Adipocyte (in vitro differentiated cells): Measurements from ENCODE around the gene ORMDL3.

Source experiments
- DNase-seq: peaks from one replicate; pipeline ENCODE4 v3.0.0-alpha.2; 2015; ENCODE audit warnings: low read depth
- H3K27me3 ChIP-seq: replicated peaks from 2 replicates; pipeline ENCODE4 v1.7.0; 2013; ENCODE audit warnings: mild to moderate bottlenecking, low read length, moderate library complexity; ENCODE audit not compliant: control insufficient read depth, insufficient read depth
- H3K36me3 ChIP-seq: 2 replicates; pipeline ENCODE4 v1.7.0; 2013; ENCODE audit warnings: low read length, mild to moderate bottlenecking, moderate library complexity; ENCODE audit not compliant: control insufficient read depth, insufficient read depth, severe bottlenecking
- H3K4me1 ChIP-seq: 2 replicates; pipeline ENCODE4 v1.7.0; 2013; ENCODE audit warnings: mild to moderate bottlenecking, low read length, moderate library complexity; ENCODE audit not compliant: control insufficient read depth, insufficient read depth
- H3K4me3 ChIP-seq: 2 replicates; pipeline ENCODE4 v1.7.0; 2013; ENCODE audit warnings: mild to moderate bottlenecking, low read length, moderate library complexity
- H3K9ac ChIP-seq: 2 replicates; pipeline ENCODE4 v1.7.0; 2013; ENCODE audit warnings: mild to moderate bottlenecking, low read length, moderate library complexity
- H3K9me3 ChIP-seq: 2 replicates; pipeline ENCODE4 v1.7.0; 2013; ENCODE audit warnings: mild to moderate bottlenecking, low read length, moderate library complexity; ENCODE audit not compliant: control insufficient read depth

ORMDL3 gene, protein sequence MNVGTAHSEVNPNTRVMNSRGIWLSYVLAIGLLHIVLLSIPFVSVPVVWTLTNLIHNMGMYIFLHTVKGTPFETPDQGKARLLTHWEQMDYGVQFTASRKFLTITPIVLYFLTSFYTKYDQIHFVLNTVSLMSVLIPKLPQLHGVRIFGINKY

GRCh38 chr17:39927101-39927928, at the start of gene ORMDL3, which contains the start of gene LRRC3C:
ORMDL3 (minus strand) TSS chr17:39927601; CDS start chr17:39924203, 3,398 bp downstream.
LRRC3C (plus strand) TSS chr17:39927732; CDS start chr17:39941524, 13,792 bp downstream.
- Histone ChIP-seq H3K36me3 (peaks cover 18% of the 10 kb centered on the region), H3K9ac (peak within 1 kb of the TSS; percentile 89), H3K4me3 (peak within 1 kb of the TSS; percentile 94), H3K4me1 (peaks cover 65% of the 10 kb centered on the region), H3K27me3 (no peaks in the 10 kb centered on the region), H3K9me3 (no peaks in the 10 kb centered on the region)
- peak; percentile 98 for DNase-seq

DNA sequence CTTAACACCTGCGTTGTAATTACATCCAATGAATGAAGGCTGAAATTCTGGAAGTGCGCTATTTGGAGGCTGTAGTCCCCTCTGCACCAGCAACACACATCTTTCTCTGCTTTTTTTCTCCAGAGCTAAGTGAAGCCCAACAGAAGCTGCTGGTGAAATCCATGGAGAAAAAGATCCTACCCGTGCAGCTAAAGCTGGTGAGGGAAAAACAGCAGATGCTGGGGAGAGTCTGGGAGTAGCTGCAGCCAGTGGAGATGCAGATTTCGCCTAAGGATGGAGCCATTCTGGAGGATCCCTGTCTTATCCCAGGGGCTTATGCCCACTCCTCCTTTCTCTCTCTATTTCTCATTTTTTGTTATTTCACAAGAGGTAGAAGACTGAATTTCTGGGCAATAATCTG, 48.4 kb upstream of the ORMDL3 start:
- Histone ChIP-seq H3K36me3 (no peaks in the 10 kb centered on the region), H3K9ac (no peak overlapping the region), H3K9me3 (no peaks in the 10 kb centered on the region), H3K27me3 (no peaks in the 10 kb centered on the region), H3K4me3 (no peak overlapping the region), H3K4me1 (peaks cover 24% of the 10 kb centered on the region)
- DNase-seq = no peak

DNA sequence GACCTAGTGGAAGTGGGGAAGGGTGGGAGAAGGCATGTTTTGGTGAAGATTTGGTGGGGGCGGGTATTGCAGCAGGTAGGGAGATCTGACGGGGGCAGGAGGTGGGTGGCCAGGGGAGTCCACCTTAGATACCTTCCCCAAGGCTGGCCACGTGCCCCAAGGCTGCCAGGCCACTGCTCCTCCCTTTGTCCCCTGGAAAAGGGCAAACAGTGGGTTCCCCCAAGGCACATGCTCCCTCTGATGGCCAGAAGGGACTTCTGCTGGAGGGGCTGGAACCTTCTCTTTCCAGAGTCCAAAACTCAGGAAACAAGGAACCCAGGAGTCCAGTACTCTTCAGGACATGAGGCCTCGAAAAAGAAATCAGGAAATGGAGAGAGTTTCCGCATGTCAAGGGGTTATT, 47.0 kb upstream of the ORMDL3 start:
- no peak overlapping the region for H3K9ac ChIP-seq
- no peak overlapping the region for H3K4me3 ChIP-seq
- H3K27me3 ChIP-seq = no peaks in the 10 kb centered on the region
- H3K4me1 ChIP-seq = peaks cover 18% of the 10 kb centered on the region
- no peak for DNase-seq
- H3K9me3 ChIP-seq = no peaks in the 10 kb centered on the region
- no peaks in the 10 kb centered on the region for H3K36me3 ChIP-seq

DNA sequence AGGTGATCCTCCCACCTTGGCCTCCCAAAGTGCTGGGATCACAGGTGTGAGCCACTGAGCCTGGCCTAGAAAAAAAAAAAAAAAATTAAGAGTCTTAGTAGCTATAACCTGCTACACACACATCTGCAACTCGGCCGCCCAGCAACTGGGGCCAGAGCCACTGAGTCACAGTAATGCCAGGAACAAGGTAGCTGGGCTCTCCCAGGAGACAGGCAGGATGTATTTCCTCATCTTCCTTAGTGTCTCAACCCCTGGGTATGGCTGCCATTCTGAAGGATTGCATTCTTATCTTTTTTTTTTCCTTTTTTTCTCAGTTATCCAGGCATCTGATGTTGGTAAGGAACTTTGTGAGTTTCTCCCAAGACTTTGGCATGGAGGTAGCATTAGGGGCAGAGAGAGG, 46.1 kb upstream of the ORMDL3 start:
- no peak for DNase-seq
- H3K36me3 ChIP-seq = no peaks in the 10 kb centered on the region
- no peak overlapping the region for H3K9ac ChIP-seq
- H3K9me3 ChIP-seq = no peaks in the 10 kb centered on the region
- peaks cover 12% of the 10 kb centered on the region for H3K4me1 ChIP-seq
- H3K27me3 ChIP-seq = no peaks in the 10 kb centered on the region
- H3K4me3 ChIP-seq = no peak overlapping the region

GRCh38 chr17:39972271-39972670, 44.9 kb upstream of the ORMDL3 start:
- no peak for DNase-seq
- Histone ChIP-seq H3K27me3 (no peaks in the 10 kb centered on the region), H3K4me3 (no peak overlapping the region), H3K9ac (peak overlapping the region; percentile 14), H3K9me3 (no peaks in the 10 kb centered on the region), H3K36me3 (no peaks in the 10 kb centered on the region), H3K4me1 (peaks cover 12% of the 10 kb centered on the region)

DNA sequence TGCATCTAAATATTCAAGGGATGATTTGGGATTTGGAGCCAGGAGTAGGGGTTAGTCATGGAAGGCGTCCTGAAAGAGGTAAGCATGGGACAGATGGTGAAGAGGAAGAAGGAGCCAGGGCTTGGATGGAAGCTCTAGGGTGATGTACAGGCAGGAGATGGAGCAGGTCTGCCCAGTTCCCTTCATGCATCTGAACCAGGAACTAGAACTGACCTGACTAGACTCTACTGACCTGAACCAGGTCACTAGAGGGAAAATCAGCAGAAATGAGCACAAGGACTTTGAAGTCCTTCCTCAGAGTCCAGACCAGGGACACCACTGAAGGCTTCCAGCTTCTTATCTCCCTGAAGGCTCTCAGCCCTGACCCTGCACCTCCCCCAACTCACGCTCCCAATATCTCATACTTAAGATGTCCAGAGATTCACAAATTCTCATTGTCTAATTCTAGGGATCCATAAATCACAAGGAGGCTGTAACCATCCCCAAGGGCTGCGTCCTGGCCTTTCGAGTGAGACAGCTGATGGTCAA, 43.7 kb upstream of the ORMDL3 start:
- Histone ChIP-seq H3K27me3 (no peaks in the 10 kb centered on the region), H3K4me3 (no peak overlapping the region), H3K4me1 (peaks cover 12% of the 10 kb centered on the region), H3K9ac (no peak overlapping the region), H3K9me3 (no peaks in the 10 kb centered on the region), H3K36me3 (no peaks in the 10 kb centered on the region)
- no peak for DNase-seq

DNA sequence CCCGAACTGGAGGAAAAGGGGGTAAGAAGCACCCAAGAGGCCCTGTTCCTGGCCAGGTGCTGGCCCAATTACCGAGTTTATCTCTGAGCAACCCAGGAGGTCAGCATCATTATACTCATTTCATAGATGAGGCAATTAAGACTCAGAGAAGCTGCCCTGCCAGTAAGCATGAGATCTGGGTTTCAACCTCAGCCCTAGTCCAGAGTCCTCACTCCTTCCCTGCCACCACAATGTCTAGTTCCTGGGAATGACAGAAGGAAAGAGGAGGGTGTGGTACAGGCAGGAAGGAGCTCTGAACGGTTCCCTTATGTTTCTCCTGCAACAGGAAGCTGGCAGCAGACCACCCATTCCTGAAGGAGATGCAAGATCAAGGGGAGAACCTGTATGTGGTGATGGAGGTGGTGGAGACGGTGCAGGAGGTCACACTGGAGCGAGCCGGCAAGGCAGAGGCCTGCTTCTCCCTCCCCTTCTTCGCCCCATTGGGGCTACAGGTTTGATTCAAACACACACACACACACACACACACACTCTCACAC, 42.8 kb upstream of the ORMDL3 start:
- Histone ChIP-seq H3K4me1 (peaks cover 12% of the 10 kb centered on the region), H3K9me3 (no peaks in the 10 kb centered on the region), H3K27me3 (no peaks in the 10 kb centered on the region), H3K9ac (no peak overlapping the region), H3K36me3 (no peaks in the 10 kb centered on the region), H3K4me3 (no peak overlapping the region)
- DNase-seq = no peak

GRCh38 chr17:39969375-39969774, 42.0 kb upstream of the ORMDL3 start:
- no peak overlapping the region for H3K9ac ChIP-seq
- no peaks in the 10 kb centered on the region for H3K9me3 ChIP-seq
- no peak overlapping the region for H3K4me3 ChIP-seq
- H3K4me1 ChIP-seq = peaks cover 12% of the 10 kb centered on the region
- no peaks in the 10 kb centered on the region for H3K27me3 ChIP-seq
- H3K36me3 ChIP-seq = no peaks in the 10 kb centered on the region
- no peak for DNase-seq

GRCh38 chr17:39968761-39969160, 41.4 kb upstream of the ORMDL3 start:
- no peak overlapping the region for H3K4me3 ChIP-seq

GRCh38 chr17:39966771-39967170, 39.4 kb upstream of the ORMDL3 start:
- Histone ChIP-seq H3K36me3 (no peaks in the 10 kb centered on the region), H3K27me3 (no peaks in the 10 kb centered on the region), H3K4me1 (no peaks in the 10 kb centered on the region), H3K4me3 (no peak overlapping the region), H3K9ac (no peak overlapping the region), H3K9me3 (no peaks in the 10 kb centered on the region)
- no peak for DNase-seq

More at GRCh38 chr17:39968761-39969160, 41.4 kb upstream of the ORMDL3 start:
- no peaks in the 10 kb centered on the region for H3K36me3 ChIP-seq
- no peak overlapping the region for H3K9ac ChIP-seq
- DNase-seq = no peak
- no peaks in the 10 kb centered on the region for H3K9me3 ChIP-seq
- no peaks in the 10 kb centered on the region for H3K27me3 ChIP-seq
- peaks cover 8% of the 10 kb centered on the region for H3K4me1 ChIP-seq

GRCh38 chr17:39965017-39965699, 37.8 kb upstream of the ORMDL3 start:
- no peaks in the 10 kb centered on the region for H3K27me3 ChIP-seq
- no peak overlapping the region for H3K4me3 ChIP-seq
- no peak overlapping the region for H3K9ac ChIP-seq
- no peaks in the 10 kb centered on the region for H3K36me3 ChIP-seq
- peak; percentile 13 for DNase-seq
- no peaks in the 10 kb centered on the region for H3K4me1 ChIP-seq
- H3K9me3 ChIP-seq = no peaks in the 10 kb centered on the region
